Fibroblast of mammary gland (primary cell): ENCODE measurements around the gene GRIK1.

Experiments used
- DNase-seq: peaks from one replicate; pipeline ENCODE4 v3.0.0-alpha.2; 2010; ENCODE audit warnings: low read depth
- H3K4me3 ChIP-seq: 2 replicates; pipeline ENCODE4 v1.5.1; 2011; ENCODE audit warnings: low read depth, mild to moderate bottlenecking, low read length, moderate library complexity; ENCODE audit not compliant: control insufficient read depth
- CTCF ChIP-seq: conservative IDR thresholded peaks from 2 replicates; pipeline ENCODE4 v1.5.1; 2011; ENCODE audit warnings: low read depth, low read length, inconsistent platforms; ENCODE audit not compliant: control insufficient read depth, insufficient read depth

GRIK1 gene

GRCh38 chr21:29637134-29637533 is 302.7 kb downstream of the GRIK1 start:
- no peak for DNase-seq
- TF ChIP-seq CTCF, result no peak
- H3K4me3 ChIP-seq, result no peak overlapping the region

DNA sequence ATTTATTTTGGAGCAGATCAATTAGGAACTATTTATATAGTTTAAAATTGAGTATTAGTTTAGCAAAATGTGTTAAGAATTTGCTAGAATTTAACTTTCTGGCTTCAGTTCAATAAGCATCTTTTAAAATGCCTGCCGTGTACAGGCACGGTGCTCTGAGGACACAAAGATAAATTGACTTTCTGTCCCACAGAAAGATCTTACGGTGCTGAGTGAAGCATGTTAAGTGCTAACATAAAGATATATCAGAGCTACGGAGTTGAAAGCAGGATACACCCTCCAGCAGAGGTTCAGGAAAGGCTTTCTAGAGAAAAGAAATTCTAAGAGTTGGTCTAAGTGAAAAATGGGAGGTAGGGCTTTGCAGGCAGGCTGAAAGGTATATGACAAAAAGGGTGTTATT is 305.4 kb downstream of the GRIK1 start:
- no peak for TF ChIP-seq CTCF
- no peak for DNase-seq
- no peak overlapping the region for H3K4me3 ChIP-seq

- DNase-seq, result no peak
- no peak overlapping the region for H3K4me3 ChIP-seq
- no peak for TF ChIP-seq CTCF
Measured at GRCh38 chr21:29633756-29634155, 306.0 kb downstream of the GRIK1 start.

DNA sequence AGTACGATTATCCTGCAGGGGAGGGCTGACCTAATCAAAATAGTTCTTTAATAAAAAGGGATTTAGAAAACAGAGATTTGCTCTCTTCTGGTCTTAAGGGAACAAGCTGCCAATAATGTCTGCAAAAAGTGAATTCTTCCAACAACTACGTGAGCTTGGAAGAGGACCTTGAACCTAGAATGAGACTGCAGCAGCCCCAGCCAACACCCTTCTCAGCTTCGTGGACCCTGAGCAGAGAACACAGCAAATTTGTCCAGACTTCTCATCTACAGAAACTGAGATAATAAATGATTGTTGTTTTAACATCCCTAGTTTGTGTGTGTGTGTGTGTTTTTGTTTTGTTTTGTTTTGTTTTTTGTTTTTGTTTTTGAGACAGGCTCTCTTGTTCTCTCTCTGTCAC is 309.4 kb downstream of the GRIK1 start:
- TF ChIP-seq CTCF, result no peak
- no peak overlapping the region for H3K4me3 ChIP-seq
- DNase-seq, result no peak

- no peak overlapping the region for H3K4me3 ChIP-seq
- no peak for TF ChIP-seq CTCF
- no peak for DNase-seq
Measured at GRCh38 chr21:29627905-29628304, 311.9 kb downstream of the GRIK1 start.

- TF ChIP-seq CTCF, result no peak
- DNase-seq, result no peak
- no peak overlapping the region for H3K4me3 ChIP-seq
Measured at GRCh38 chr21:29626801-29627470, 312.9 kb downstream of the GRIK1 start.

DNA sequence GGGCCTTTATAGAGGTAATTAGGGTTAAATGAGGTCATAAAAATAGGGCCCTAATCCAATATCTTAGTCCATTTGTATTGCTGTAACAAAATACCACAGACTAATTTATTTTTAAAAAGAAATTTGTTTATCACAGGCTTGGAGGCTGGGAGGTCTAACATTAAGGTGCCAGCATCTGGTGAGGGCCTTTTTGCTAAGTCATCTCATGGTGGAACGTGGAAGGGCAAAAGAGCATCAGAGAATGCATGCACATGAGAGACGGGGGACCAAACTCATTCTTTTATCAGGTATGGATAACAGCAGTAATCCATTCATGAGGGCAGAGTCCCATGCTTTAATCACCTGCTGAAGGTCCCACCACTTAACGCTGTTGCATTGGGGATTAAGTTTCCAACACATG is 313.8 kb downstream of the GRIK1 start:
- TF ChIP-seq CTCF, result no peak
- H3K4me3 ChIP-seq, result no peak overlapping the region

More for the DNA sequence above, 313.8 kb downstream of the GRIK1 start:
- DNase-seq, result no peak
